CD4-positive, alpha-beta T cell treated with Interleukin-10 for 1 hour (primary cell): Measurements from ENCODE around the gene SLC44A5.
"Not testable (repeated sequence)": the region's sequence is repeated elsewhere in the genome, so short reads cannot be mapped to it uniquely, and the experiment has no call there.

ENCODE experiments used
- DNase-seq: peaks from one replicate; pipeline ENCODE4 v3.0.0-alpha.2; 2020

The SLC44A5 gene

DNA sequence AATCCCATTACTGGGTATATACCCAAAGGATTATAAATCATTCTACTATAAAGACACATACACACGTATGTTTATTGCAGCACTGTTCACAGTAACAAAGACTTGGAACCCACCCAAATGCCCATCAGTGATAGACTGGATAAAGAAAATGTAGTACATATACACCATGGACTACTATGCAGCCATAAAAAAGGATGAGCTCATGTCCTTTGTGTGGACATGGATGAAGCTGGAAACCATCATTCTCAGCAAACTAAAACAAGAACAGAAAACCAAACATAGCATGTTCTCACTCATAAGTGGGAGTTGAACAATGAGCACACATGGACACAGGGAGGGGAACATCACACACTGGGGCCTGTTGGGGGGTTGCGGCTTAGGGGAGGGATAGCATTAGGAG lies 347.3 kb downstream of the SLC44A5 start:
- not testable (repeated sequence) for DNase-seq

DNA sequence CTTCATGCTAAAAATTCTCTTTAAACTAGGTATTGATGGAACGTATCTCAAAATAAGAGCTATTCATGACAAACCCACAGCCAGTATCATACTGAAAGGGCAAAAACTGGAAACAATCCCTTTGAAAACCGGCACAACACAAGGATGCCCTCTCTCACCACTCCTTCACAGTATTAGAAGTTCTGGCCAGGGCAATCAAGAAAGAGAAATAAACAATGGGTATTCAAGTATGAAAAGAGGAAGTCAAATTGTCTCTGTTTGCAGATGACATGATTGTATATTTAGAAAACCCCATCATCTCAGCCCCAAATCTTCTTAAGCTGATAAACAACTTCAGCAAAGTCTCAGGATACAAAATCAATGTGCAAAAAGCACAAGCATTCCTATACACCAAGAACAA lies 349.0 kb downstream of the SLC44A5 start:
- DNase-seq, result not testable (repeated sequence)

DNA sequence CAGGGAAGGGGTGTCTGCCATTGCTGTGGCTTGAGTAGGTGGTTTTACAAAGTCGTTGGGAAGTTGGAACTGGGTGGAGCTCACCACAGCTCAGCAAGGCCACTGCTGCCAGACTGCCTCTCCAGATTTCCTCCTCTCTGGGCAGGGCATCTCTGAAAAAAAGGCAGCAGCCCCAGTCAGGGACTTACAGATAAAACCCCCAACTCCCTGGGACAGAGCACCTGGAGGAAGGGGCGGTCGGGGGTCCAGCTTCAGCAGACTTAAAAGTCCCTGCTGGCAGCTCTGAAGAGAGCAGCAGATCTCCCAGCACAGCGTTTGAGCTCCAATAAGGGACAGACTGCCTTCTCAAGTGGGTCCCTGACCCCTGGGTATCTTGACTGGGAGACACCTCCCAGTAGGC lies 352.6 kb downstream of the SLC44A5 start:
- no peak for DNase-seq

DNA sequence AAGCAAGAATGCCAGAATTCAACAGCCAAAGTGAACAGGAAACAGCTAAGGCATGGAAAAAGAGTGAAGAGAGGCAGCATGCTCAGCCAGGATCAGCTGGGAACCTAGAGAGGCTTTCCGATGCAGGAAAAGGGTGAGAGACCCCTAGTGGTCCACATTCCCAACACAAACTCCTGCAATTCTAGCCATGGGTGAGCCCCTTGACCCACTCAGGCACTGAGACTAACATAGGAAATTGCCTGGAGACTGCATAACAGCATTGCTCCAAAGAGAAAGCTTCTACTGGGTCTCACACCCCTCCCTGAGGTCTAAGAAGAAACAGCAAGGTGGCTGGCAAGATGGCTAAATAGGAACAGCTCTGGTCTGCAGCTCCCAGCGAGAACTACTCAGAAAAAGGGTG lies 353.5 kb downstream of the SLC44A5 start:
- no peak for DNase-seq

DNA sequence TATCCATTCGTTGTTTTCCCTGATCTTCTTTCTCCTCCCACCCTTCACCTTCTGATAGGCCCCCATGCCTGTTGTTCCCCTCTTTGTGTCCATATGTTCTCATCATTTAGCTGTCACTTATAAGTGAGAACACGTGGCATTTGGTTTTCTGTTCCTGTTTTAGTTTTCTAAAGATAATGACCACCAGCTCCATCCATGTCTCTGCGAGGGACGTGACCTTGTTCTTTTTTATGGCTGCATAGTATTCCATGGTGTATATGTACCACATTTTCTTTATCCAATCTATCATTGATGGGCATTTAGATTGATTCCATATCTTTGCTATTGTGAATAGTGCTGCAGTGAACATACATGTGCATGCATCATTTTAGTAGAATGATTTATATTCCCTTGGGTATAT lies 360.8 kb downstream of the SLC44A5 start:
- not testable (repeated sequence) for DNase-seq

DNA sequence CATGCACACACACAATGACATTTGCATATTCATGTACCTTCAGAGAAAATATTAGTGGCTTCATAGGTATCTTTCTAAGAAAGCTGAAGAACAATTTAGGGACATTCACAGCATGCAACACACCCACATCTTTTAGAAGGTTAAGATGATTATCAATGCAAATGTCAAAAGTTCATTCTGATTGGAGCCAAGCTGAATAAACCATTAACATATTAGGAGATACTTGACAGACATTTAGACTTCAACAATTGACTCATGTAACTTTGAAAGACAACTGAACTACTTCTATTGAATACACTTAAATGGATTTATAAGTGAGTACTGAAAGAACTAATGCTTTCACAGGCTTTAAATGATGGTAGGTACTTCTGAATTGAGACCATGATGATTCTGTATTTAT lies 365.7 kb downstream of the SLC44A5 start:
- DNase-seq, result no peak

DNA sequence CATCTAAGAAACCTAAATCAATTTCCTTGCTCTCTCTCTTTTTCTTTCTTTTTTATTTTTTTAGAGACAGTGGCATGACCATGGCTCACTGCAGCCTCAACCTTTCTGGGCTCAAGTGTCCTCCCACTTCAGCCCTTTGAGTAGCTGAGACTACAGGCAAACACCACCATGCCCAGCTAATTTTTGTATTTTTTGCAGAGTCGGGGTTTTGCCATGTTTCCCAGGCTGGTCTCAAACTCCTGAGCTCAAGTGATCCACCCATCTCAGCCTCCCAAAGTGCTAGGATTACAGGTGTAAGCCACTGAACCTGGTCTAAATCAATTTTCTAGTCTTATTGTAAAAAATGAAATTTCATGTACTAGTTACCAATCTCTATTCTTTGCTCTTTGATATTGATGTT lies 367.8 kb downstream of the SLC44A5 start:
- DNase-seq, result no peak

DNA sequence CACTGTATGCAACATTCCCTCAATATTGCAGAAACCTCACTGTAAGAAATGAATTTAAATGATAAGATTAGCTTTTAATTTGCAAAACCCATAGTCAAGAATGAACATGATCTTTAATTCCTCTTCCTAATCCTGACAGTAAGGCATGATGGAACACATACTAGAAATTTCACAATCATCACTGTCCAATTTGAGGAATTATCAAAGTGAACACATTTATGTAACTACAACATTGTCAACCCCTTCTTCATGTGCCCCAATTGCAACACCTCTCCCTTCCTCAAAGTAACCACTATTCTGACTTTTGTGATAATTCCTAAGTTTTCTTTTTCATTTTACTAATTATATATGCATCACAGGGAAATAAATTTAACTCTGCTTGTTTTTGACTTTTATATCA lies 373.6 kb downstream of the SLC44A5 start:
- DNase-seq, result no peak

DNA sequence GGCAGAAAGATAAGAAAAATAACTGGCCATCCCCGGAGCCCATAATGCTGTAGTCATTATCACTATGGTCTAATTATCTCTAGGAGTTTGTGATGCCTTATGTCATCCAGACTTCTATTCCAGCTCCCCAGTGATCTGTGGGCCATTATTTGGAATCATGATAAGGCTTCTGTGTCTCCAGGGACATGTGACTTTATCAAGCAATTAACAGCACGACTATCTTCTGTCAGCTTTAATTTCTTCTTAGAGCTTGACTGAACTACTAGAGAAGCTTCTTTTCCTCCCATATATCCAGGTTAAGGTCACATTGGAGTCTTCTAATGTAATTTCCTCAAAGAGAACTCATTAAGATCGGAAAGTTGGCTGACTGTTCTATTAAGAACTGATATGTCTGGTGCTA lies 376.4 kb downstream of the SLC44A5 start:
- DNase-seq, result no peak

DNA sequence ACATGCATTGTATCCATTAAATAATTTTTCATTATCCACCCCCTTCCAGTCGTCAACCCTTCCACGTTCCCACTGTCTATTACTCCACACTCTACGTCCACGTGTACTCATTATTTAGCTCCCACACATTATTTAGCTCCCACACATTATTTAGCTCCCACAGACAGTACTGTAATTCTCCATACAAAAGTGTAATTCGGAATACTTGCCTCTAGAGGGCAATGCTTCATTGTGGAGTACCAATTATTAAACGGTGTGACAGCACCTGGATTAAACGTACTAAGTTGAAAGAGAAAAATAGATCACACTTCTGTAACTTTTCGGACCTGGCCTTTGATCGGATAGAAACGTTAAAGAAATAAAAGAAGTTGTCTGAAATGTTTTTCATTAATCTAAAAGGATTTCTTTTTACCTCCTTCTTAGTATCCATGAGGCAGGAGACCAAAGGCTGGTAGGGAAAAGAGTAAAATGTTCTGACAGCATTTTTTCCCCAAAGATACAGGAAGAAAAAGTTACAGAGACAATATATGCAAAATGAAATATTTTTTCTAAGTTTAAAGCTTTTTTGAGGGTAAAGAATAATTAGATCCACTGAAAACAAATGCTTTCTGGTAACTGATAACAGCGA lies 377.5 kb downstream of the SLC44A5 start:
- peak; percentile 18 for DNase-seq

DNA sequence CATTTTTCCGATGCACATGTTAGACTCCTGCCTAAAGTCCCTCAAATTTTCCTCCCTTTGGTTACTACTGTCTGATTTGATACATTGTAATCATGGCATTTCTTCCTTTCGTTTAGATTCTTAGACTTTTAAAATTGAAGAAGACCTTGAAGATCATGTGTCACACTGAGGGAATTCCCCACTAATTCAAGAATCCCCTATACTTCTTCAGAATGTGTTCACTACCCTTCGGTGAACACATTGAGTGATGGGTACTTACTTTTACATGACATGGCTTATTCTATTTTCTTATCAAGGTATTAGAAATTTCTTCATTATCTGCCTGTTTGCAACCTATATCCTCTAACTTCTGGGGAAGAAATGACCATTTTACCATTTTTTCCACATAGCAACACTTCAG lies 390.8 kb downstream of the SLC44A5 start:
- DNase-seq, result no peak

DNA sequence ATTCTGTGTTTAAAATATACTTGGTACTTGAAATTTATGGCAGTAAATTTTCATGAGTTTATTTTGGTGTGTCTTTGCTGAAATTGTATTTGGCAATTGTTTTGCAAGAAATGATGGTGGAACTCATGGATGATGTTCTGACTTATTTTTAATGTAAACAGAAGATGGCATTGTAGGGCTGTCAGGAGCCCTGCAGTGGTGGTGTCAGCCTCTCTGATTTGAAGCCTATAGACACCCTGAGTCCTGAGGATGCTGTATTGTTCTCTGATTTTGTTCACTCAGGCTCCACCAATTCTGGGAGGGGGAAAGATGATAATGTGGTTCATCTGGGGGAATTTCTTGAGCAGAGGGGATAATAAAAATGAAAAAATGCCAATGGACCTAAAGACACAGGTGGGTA lies 396.9 kb downstream of the SLC44A5 start:
- no peak for DNase-seq

DNA sequence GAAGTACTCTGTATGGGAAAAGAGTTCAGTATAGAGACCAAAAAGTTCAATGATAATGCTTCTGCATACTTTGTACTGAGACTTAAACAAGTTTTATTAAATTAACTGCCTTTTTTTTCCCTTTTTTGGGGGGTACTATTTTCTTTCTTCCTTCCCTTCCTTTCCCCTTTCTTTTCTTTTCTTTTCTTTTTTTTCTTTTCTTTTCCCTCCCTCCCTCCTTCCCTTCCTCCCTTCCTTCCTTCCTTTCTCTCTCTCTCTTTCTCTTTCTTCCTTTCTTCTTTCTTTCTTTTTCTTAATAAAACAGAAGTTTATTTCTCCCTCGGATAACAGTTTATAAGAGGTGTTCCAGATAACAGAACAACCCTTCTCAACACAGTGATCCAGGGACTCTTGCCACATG lies 399.3 kb downstream of the SLC44A5 start:
- DNase-seq, result no peak

DNA sequence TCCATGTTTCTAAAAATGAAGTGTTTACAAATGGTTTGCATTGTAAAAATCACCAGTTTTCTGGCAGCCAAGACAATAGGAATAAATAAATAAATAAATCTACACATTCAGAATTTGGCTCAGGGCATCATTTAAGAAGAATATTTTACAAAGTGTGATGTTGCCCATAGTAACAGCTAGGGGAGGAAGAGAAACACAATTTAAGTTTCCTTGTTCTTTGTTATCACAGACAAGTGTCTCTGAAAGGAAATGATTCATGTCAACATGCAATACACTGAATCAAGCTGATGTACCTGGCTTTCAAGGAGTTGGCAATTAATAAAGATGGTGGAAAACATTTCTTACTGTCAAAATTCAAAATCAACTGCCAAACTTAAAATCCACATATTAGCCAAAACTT lies 402.1 kb downstream of the SLC44A5 start:
- no peak for DNase-seq

DNA sequence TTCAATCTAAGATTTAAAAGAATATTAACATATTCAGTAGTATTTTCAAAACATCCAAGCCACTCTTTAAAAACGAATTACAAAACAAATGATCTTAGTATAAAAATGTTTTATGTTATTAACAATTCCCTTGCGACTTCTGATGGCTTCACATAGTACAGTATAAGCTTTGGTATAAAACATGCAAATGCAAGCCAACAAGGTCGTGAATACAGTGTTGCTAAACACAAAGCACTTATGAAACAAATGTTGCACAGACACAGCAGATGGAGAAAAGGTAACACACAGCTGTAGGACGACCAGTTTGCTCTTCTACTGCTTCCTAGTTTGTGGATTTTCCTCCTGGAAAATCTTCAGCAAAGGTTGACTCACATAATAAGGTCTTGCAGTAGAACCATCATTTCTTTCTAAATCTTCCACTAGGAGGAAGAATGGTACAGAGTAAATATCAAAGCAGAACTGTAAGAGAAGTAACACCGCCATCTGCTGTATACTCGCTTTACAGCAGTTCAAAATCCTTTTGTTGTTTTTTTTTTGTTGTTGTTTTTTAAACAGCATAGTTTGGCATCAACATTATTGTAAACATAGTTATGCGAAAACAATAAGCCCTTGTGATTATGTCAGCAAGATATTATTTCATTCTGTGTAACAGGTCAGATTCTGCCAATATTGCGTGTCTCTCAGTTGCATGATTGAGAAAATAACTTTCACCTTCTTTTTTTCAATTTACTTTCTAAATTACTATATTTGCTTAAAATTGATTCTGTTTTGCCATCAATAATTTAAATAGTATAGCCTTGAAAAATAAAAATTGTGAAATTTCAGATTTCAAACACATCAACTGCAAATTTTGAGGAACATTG lies 407.3 kb downstream of the SLC44A5 start:
- no peak for DNase-seq

DNA sequence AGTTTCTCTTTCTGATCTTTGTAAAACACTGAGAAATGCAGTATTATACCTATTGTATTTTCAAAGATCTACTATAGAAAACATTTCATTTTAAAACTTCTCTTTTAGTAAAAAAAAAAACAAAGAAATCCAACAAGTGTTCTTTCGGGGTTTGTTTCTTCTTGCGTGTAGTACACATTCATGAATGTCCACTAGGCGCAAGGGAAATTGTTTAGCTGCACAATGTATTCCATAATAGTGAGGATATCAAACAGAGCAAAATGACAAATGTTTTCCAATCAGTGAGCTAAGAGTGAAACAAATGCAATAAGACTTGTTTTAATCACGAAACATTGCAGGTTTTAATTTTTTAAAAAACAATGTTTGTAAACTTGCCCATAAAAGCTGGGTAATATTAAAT lies 408.2 kb downstream of the SLC44A5 start:
- no peak for DNase-seq

DNA sequence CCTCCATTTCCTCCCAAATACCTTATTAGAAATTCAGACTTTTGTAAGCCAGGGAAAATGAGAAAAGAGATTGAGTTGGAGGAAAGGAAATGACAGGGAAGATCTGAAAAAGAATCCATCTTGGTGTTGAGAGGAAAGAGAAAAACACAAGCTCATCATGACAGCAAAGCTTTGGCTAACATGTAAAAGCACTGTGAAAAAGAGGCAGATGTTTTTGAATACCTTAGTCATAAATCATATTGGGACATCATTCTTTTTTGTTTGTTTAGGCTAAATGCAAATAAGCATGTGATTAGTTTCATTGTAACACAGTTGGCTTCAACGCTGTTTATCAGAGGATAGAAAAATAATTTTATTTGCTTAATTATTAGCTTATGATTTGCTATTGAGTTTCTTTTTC lies 412.2 kb downstream of the SLC44A5 start:
- DNase-seq, result no peak

DNA sequence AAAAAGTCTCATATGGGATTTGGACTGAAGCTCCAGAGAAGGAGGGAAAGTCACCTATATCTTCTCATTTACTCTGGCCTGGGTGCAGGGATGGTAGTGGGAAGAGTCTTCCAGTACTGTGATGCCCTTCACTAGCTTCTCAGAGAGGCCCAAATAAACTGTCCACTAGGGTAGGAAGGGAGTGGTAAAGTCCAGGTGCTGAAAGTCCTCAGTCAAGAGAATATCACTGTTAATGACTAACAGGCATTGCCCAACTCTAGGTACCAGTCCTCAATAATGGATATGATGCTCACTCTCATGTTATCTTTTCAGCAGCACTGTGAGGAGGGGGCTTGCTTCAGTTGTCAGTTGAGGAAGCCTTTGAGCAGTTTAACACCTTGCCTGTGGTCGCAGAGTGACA lies 412.8 kb downstream of the SLC44A5 start:
- no peak for DNase-seq

DNA sequence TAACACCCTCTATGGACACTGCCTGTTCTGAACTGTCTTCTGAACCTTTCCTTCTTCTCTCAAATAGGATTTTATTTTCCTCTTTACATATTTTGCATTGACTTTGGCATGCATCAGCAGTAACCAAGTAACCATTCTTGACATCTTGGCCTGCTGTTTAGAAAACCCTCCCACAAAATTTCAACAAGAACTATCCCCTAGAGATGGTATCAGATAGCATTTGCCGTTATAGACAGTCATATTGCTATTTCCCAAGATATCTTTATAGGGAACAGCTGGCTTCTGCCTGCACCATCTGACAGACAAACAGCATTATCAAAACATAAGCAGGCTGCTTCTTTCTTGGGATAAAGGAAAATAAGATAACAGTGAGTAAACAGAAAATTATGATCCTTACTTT lies 422.0 kb downstream of the SLC44A5 start:
- DNase-seq, result no peak

DNA sequence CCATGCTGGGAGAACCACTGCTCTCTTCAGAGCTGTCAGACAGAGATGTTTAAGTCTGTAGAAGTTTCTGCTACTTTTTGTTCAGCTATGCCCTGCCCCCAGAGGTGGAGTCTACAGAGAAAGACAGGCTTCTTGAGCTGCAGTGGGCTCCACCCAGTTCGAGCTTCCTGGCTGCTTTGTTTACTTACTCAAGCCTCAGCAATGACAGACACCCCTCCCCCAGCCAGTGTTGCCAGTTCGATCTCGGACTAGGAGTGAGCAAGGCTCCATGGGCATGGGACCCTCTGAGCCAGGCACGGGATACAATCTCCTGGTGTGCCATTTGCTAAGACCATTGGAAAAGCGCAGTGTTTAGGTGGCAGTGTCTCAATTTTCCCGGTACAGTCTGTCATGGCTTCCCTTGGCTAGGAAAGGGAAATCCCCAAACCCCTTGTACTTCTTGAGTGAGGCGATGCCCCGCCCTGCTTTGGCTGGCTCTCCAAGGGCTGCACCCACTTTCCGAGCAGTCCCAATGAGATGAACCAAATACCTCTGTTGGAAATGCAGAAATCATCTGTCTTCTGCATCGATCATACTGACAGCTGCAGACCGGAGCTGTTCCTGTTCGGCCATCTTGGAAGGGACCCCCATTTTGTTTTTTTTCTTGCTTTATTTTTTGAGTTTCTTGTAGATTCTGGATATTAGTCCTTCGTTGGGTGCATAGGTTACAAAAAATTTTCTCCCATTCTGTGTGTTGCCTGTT lies 429.5 kb downstream of the SLC44A5 start:
- DNase-seq, result not testable (repeated sequence)

DNA sequence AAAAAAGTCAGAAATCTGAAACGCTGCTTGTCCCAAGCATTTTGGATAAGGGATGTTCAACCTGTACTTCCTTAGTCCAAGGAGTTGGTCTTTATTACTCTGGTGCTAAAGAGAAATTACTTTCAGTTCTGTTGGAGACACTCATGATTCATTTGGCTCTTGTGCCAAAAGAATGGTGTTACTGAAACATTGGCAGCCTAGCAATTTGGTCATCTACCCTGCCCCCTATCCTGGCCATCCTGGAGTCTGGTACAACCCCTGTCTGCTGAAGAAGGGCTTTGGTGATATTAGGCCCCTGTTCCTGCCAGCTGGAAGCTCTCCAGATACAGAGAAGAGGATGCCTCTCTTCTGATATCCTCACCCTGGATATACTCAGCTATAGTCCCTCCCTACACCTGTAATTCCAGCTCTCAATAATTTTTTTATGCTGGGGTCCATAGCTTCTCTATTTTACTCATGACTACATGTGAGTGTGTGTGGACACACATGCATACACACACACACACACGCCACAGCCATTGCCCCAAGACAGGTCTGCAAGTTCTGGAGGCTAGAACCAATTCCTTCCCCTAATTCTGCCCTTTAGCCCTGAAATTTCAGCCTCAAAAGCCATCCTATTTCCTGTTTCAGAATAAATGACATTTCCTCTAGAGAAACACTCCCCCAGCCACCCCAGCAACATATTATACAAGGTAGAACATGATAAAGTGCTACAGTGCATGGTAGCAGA lies 436.7 kb downstream of the SLC44A5 start:
- DNase-seq, result no peak

DNA sequence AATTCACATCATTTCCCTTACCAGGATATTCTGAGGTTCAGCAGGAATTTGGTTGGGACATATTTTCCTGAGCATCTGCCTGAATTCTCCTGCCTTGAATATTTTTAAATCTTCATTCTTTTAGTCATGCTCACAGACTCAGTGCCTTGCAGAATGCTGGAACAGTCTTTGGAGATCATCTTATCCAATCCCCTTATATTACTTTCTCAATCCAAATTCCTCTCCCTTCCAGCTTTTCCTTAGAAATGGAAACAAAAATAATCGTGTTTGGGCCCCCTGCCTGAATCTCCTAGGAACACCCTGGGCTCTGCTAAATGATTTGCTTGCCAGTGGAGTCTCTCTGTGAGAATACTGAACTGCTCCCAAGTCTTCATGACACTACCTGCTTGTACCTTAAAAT lies 438.4 kb downstream of the SLC44A5 start:
- no peak for DNase-seq

DNA sequence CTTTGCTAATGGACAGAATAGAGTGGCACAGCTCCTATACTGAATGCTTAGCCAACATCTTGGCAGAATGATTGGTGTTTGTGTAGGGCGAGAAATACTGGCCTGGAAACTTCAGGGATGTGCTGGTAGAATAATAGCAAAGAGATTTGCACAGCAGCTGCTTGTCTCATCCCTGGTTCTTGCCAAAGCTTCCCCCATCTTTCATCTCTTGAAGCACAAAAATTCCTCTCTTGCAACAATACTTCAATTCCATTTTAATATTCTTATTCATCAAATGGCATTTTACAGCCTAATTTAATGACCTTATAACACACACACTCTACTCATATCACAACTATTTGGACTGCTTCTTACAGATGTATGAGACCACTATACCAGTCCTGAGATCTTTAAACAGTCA lies 439.0 kb downstream of the SLC44A5 start:
- no peak for DNase-seq
